RWPE1 (cell line): ENCODE measurements around the gene TNFRSF21.
"Not testable (repeated sequence)": the region's sequence is repeated elsewhere in the genome, so short reads cannot be mapped to it uniquely, and the experiment has no call there.

Experiments
- CTCF ChIA-PET: fragments of 350-600 bp; sonication (Branson Sonifier 250); formaldehyde crosslinking; extraction: SDS; loops from one replicate; lab custom pipeline; 2021; lab: Yijun Ruan, JAX
- POLR2A ChIA-PET: fragments of 400-600 bp; formaldehyde crosslinking; extraction: SDS; loops from one replicate; lab custom pipeline; 2020; ENCODE audit warnings: antibody characterized with exemption; ENCODE audit not compliant: low non-redundant PET; lab: Yijun Ruan, JAX
- DNase-seq: peaks from one replicate; pipeline ENCODE4 v3.0.0; 2012; ENCODE audit warnings: low spot score
- H3K27ac ChIP-seq: fragments of 450-650 bp; 2 replicates; pipeline ENCODE4 v1.5.1; 2017
- TF ChIP-seq, protein P1 (sequence below): fragments of 450-650 bp; conservative IDR thresholded peaks from 2 replicates; pipeline ENCODE4 v1.5.1; 2017; ENCODE audit warnings: low read depth, mild to moderate bottlenecking

Gene TNFRSF21

DNA sequence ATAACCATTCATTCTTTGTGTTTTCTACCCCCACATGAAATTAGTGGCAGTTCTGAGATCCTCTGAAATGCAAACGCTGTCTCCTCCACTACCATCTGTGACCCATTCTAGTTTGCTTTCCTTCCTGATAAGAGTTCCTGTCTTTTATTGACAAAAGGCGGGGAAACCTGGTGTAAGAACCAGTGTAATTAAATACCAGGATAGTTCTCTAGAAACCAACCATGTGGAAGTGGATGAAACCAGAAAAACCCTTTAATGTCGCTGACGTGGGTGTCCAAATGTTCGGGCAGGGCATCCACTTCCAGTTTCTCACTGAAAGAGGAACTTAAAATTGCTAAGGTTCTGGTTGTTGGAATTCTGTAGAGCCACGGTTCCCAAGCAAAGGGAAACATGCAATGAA, 79.1 kb downstream of the TNFRSF21 start:
- TF ChIP-seq, protein P1, sequence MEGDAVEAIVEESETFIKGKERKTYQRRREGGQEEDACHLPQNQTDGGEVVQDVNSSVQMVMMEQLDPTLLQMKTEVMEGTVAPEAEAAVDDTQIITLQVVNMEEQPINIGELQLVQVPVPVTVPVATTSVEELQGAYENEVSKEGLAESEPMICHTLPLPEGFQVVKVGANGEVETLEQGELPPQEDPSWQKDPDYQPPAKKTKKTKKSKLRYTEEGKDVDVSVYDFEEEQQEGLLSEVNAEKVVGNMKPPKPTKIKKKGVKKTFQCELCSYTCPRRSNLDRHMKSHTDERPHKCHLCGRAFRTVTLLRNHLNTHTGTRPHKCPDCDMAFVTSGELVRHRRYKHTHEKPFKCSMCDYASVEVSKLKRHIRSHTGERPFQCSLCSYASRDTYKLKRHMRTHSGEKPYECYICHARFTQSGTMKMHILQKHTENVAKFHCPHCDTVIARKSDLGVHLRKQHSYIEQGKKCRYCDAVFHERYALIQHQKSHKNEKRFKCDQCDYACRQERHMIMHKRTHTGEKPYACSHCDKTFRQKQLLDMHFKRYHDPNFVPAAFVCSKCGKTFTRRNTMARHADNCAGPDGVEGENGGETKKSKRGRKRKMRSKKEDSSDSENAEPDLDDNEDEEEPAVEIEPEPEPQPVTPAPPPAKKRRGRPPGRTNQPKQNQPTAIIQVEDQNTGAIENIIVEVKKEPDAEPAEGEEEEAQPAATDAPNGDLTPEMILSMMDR = no peak
- H3K27ac ChIP-seq = no peak overlapping the region
- ChIA-PET CTCF (no interaction called here), POLR2A (no interaction called here)
- no peak for DNase-seq

DNA sequence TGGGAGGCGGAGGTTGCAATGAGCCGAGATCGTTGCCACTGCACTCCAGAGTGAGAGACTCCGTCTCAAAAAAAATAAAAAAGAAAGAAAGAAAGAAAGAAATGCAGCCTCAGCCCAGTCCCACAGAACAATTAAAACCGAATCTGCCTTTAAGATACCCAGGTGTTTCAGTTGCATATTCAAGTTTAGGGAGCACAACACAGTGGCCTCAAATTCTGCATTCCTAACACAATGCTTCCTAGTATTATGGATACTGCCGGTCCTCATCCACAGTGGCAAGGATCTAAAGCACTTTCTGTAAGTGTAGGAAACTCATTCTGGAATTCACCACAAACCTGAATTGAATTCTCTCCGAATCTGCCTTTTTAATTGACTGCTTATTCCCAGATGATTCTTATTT, 80.5 kb downstream of the TNFRSF21 start:
- TF ChIP-seq, protein P1 = no peak
- ChIA-PET CTCF (interaction anchor here (0.9 kb wide), 1 partner anchor 380 kb away, joined by 3 read pairs; no protein-coding TSS in a partner anchor), POLR2A (no interaction called here)
- no peak overlapping the region for H3K27ac ChIP-seq
- no peak for DNase-seq

DNA sequence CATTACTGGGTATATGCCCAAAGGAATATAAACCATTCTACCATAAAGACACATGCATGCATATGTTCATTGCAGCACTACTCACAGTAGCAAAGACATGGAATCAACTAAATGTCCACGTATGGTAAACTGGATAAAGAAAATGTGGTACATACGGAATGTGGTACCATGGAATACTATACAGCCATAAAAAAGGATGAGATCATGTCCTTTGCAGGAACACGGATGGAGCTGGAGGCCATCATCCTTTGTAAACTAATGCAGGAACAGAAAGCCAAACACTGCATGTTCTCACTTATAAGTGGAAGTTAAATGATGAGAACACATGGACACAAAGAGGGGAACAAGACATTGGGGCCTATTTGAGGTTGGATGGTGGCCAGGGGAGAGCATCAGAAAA, 81.6 kb downstream of the TNFRSF21 start:
- POLR2A ChIA-PET, DNase-seq, H3K27ac ChIP-seq, CTCF ChIA-PET: not testable (repeated sequence)

DNA sequence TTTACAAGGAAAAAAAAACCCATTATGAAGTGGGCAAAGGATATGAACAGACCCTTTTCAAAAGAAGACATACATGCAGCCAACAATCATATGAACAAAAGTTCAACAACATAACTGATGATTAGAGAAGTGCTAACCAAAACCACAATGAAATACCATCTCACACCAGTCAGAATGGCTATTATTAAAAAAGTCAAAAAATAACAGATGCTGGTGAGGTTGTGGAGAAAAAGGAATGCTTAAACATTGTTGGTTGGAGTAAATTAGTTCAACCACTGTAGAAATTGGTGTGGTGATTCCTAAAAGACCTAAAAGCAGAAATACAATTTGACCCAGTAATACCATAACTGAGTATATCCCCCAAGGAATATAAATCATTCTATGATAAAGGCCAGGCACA, 86.5 kb downstream of the TNFRSF21 start:
- DNase-seq, CTCF ChIA-PET, H3K27ac ChIP-seq, POLR2A ChIA-PET: not testable (repeated sequence)

DNA sequence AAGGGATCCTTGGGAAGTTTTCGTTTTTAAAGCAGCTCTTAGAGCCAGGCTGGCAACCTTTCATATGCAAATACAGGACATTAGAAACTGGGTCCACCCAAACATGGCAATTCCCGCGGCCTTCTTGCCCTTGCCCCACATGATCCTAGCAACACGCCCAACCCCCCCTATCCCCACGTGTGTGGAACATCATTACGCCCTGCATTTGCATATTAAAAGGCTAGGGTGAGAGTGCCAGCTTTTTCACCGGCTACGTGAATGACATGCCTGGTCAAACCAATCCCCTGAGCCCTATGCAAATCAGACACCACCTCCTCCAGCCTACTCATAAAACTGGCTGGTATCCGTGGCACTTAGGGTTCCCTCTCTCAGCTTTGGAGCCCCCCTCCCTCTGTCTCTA, 88.1 kb downstream of the TNFRSF21 start:
- no peak overlapping the region for H3K27ac ChIP-seq
- no peak for DNase-seq
- ChIA-PET POLR2A (no interaction called here), CTCF (no interaction called here)
- TF ChIP-seq, protein P1 = no peak

DNA sequence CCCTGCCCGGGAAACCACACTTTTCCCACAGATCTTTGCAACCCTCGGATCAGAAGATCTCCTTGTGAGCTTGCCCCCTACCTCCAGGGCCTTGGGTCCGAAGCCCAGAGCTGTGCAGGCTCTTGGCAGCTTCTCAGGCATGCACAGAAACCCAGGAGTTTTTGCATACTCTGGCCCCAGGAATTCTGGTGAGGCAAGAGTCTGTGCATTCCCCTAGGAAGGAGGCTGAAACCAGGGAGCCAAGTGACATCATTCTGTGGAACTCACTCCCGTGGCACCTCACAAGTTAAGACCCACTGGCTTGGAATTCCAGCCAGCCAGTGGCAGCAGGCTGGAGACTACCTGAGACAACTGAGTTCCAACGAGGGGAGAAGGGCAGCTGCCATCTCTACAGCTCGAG, 100.1 kb downstream of the TNFRSF21 start:
- DNase-seq = no peak
- ChIA-PET POLR2A (no interaction called here), CTCF (no interaction called here)
- H3K27ac ChIP-seq = 0 out of 2 replicates have a peak overlapping the region, but pooled peaks have one; percentile 5
- TF ChIP-seq, protein P1 = no peak

DNA sequence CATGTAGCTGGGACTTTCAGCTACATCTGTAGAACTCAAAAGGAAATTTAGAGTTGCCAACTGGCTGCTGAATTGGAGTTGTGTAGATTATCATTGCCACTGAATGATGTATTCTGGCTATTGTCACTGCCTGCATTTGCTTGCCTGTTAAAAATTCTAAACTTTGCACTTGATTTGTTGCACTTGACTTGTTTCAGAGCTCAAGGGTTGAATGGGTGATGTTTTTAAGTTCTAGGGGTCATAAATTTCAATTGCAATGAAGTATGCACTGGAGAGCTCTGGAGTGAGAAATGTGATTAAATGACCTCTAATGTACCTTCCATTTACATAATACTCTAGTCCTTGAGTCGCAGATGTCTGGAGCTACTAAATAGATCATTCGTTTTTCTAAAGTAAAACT, 102.4 kb downstream of the TNFRSF21 start:
- no peak overlapping the region for H3K27ac ChIP-seq
- POLR2A ChIA-PET = no interaction called here
- TF ChIP-seq, protein P1 = no peak
- DNase-seq = no peak
- CTCF ChIA-PET = interaction anchor here (0.6 to 0.9 kb wide), 3 partner anchors 35 to 123 kb away, joined by 3 to 4 read pairs (median 3); no protein-coding TSS in a partner anchor

DNA sequence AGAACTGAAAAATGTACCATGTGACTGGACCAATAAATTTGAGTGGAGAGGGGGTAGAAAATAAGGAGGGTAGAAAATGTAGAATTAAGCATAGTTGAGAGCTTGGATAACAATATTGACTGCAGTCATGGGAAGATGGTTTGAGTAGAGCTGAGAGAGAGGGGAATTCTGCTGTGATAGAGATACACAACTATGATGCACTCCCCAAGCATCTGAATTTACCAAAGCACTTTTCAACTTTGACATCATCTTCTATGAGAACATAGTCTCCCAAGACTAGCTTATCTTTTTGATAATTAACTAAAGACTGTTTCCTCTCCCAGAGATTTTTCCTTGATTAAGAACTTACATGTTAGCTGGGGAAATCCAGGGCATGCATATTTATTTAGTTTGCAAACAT, 103.1 kb downstream of the TNFRSF21 start:
- DNase-seq = no peak
- POLR2A ChIA-PET = no interaction called here
- no peak overlapping the region for H3K27ac ChIP-seq
- CTCF ChIA-PET = interaction anchor here (0.6 to 0.9 kb wide), 3 partner anchors 35 to 122 kb away, joined by 3 to 4 read pairs (median 3); no protein-coding TSS in a partner anchor
- TF ChIP-seq, protein P1 = no peak
